Measurements from ENCODE around the gene ERGIC1. TPM values are rescaled to one million over a fixed set of nuclear protein-coding genes. Genes with fewer than 3 reads are reported as not detected.

The ERGIC1 gene
- total and polyA plus RNA-seq, 7 donors = 49.9 to 116 (median 53.9) TPM

DNA sequence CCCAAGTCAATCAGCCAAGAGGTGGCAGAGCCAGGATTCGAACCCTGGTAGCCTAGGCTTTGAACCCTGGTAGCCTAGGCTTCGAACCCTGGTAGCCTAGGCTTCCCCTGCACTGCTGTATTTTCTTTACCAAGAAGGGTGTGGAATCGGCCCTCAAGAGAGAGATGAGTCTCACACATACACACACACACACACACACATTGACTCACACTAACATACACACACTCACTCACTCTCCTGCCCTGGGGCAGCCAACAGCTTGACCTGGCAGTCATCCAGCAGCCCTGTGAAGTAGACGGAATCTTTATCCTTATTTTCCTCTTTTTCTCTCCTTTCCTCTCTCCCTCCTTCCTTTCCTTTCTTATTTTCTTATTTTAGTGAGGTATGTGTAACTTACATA lies 69.7 kb downstream of the ERGIC1 start:
- Histone ChIP-seq H3K4me3 (no peak overlapping the region), H3K27ac (peak overlapping the region; percentile 97), H3K27me3 (ENCODE audit: insufficient read depth in 3 of 3, low read length in 2 of 3) (no peaks in the 10 kb centered on the region), H3K9me3 (no peaks in the 10 kb centered on the region), H3K36me3 (ENCODE audit: insufficient read depth in 1 of 2, low read depth in 1 of 2) (no peaks in the 10 kb centered on the region), H3K4me1 (peaks cover 64% of the 10 kb centered on the region)
- TF ChIP-seq, protein P1, sequence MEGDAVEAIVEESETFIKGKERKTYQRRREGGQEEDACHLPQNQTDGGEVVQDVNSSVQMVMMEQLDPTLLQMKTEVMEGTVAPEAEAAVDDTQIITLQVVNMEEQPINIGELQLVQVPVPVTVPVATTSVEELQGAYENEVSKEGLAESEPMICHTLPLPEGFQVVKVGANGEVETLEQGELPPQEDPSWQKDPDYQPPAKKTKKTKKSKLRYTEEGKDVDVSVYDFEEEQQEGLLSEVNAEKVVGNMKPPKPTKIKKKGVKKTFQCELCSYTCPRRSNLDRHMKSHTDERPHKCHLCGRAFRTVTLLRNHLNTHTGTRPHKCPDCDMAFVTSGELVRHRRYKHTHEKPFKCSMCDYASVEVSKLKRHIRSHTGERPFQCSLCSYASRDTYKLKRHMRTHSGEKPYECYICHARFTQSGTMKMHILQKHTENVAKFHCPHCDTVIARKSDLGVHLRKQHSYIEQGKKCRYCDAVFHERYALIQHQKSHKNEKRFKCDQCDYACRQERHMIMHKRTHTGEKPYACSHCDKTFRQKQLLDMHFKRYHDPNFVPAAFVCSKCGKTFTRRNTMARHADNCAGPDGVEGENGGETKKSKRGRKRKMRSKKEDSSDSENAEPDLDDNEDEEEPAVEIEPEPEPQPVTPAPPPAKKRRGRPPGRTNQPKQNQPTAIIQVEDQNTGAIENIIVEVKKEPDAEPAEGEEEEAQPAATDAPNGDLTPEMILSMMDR (IDR thresholded peaks at IDR 0.05) = no peak
- peak in 1 of 2 donors; percentile 43 for DNase-seq
- peak in 1 of 4 donors; percentile 34 for ATAC-seq
- WGBS, 3 donors = 57 to 73% (median 65%) methylated on average over 4 of the region's 4 CpGs
- intact Hi-C loops (cut with DNase I) = loop anchor here (2.0 to 5.0 kb wide), 5 partner anchors 33 to 136 kb away; partner anchors contain the start of gene DUSP1 (in 1 of the 2)

- Histone ChIP-seq H3K36me3 (ENCODE audit: insufficient read depth in 1 of 2, low read depth in 1 of 2) (no peaks in the 10 kb centered on the region), H3K27me3 (ENCODE audit: insufficient read depth in 3 of 3, low read length in 2 of 3) (no peaks in the 10 kb centered on the region), H3K4me3 (no peak overlapping the region), H3K27ac (peak overlapping the region; percentile 97), H3K4me1 (peaks cover 64% of the 10 kb centered on the region), H3K9me3 (no peaks in the 10 kb centered on the region)
- ATAC-seq (peak in 2 of 4 donors; percentile 3 to 5), DNase-seq (no peak)
- intact Hi-C loops (cut with DNase I) = loop anchor here (5.0 kb wide), 3 partner anchors 37 to 137 kb away; no protein-coding TSS in a partner anchor
- WGBS, 3 donors = 63 to 69% (median 65%) methylated on average over 4 of the region's 4 CpGs
- TF ChIP-seq, protein P1 (IDR thresholded peaks at IDR 0.05) = no peak
These were observed 70.2 kb downstream of the ERGIC1 start for GRCh38 chr5:172904312-172904642.

- DNase-seq = peak; percentile 70 to 79
- Histone ChIP-seq H3K9me3 (no peaks in the 10 kb centered on the region), H3K27me3 (ENCODE audit: insufficient read depth in 3 of 3, low read length in 2 of 3) (no peaks in the 10 kb centered on the region), H3K4me1 (peaks cover 64% of the 10 kb centered on the region), H3K27ac (peak overlapping the region; percentile 97), H3K4me3 (peak overlapping the region; percentile 5), H3K36me3 (ENCODE audit: insufficient read depth in 1 of 2, low read depth in 1 of 2) (peaks cover 0 to 3% of the 10 kb centered on the region in 2 donors)
- intact Hi-C loops (cut with DNase I) = loop anchor here (5.0 kb wide), 3 partner anchors 37 to 137 kb away; no protein-coding TSS in a partner anchor
- TF ChIP-seq, protein P1 (IDR thresholded peaks at IDR 0.05) = no peak
- WGBS, 3 donors = 27 to 46% (median 32%) methylated on average over 13 of the region's 13 CpGs
- ATAC-seq = peak; percentile 74 to 85 (median 80)
These were observed 70.7 kb downstream of the ERGIC1 start for GRCh38 chr5:172904643-172905345.

DNA sequence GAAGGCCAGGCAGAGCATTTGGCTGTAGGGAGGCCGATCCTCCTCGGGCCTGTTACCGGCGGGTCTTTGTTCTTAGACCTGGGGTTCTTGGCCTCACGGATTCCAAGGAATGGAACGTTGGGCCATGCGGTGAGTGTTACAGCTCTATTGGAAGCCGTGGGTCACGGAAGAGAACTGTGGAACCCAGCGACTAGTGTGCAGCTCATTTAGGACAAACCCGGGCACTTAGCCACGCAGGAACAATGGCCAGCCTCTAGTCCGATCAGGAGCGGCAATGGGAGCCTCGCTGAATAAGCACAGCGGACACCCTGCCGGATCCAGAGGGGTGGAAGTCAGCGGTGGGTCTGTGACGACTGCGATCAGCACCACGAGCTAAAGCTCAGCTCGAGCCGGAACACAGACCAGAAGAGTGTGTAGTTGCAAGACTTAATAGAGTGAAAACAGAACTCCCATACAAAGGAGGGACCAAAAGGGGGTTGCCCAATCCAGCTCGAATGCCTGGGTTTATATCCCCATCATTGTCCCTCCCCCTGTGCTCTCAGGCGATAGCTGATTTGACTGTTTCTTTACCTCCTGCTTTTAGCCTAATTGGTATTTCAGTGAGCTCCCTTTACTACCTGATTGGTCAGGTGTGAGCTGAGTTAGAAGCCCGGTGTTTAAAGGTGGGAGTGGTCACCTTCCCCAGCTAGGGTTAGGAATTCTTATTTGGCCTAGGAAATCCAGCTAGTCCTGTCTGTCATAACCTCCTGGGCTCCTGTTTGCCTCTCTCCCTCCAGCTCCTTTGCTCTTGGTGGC lies 71.5 kb downstream of the ERGIC1 start:
- peaks cover 56% of the 10 kb centered on the region for H3K4me1 ChIP-seq
- no peak overlapping the region for H3K4me3 ChIP-seq
- DNase-seq (no peak), ATAC-seq (no peak)
- H3K27me3 ChIP-seq (ENCODE audit: insufficient read depth in 3 of 3, low read length in 2 of 3) = no peaks in the 10 kb centered on the region
- peaks cover 0 to 7% of the 10 kb centered on the region in 2 donors for H3K36me3 ChIP-seq (ENCODE audit: insufficient read depth in 1 of 2, low read depth in 1 of 2)
- H3K9me3 ChIP-seq = no peaks in the 10 kb centered on the region
- 69 to 85% (median 69%) methylated on average over 26 of the region's 26 CpGs for WGBS, 3 donors
- peak overlapping the region; percentile 97 for H3K27ac ChIP-seq
- intact Hi-C loops (cut with DNase I) = no loop called here
- TF ChIP-seq, protein P1 (IDR thresholded peaks at IDR 0.05) = no peak
